ENCODE results near the gene DIS3L2.

GRCh38 chr2:232043966-232044365 lies 82.5 kb downstream of the DIS3L2 start:
- TF ChIP-seq POLR2AphosphoS5 (IDR thresholded peaks at IDR 0.05; ENCODE audit: low read depth, low read length) (no peak), SIN3A (IDR thresholded peaks at IDR 0.05; ENCODE audit: borderline replicate concordance, insufficient read depth, low read length) (no peak), TAF1 (IDR thresholded peaks at IDR 0.05; ENCODE audit: borderline replicate concordance, insufficient read depth, low read length) (no peak)
- TF ChIP-seq, protein P1, sequence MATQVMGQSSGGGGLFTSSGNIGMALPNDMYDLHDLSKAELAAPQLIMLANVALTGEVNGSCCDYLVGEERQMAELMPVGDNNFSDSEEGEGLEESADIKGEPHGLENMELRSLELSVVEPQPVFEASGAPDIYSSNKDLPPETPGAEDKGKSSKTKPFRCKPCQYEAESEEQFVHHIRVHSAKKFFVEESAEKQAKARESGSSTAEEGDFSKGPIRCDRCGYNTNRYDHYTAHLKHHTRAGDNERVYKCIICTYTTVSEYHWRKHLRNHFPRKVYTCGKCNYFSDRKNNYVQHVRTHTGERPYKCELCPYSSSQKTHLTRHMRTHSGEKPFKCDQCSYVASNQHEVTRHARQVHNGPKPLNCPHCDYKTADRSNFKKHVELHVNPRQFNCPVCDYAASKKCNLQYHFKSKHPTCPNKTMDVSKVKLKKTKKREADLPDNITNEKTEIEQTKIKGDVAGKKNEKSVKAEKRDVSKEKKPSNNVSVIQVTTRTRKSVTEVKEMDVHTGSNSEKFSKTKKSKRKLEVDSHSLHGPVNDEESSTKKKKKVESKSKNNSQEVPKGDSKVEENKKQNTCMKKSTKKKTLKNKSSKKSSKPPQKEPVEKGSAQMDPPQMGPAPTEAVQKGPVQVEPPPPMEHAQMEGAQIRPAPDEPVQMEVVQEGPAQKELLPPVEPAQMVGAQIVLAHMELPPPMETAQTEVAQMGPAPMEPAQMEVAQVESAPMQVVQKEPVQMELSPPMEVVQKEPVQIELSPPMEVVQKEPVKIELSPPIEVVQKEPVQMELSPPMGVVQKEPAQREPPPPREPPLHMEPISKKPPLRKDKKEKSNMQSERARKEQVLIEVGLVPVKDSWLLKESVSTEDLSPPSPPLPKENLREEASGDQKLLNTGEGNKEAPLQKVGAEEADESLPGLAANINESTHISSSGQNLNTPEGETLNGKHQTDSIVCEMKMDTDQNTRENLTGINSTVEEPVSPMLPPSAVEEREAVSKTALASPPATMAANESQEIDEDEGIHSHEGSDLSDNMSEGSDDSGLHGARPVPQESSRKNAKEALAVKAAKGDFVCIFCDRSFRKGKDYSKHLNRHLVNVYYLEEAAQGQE (IDR thresholded peaks at IDR 0.05; ENCODE audit: insufficient read depth in 1 of 2, low read depth in 2 of 2, low read length in 2 of 2) = no peak

Measured in PFSK-1 (cell line).